Right hindlimb (tissue), 1 donor: ENCODE data around the gene LRATD1.

ENCODE experiments used
- DNase-seq: peaks from one replicate; pipeline ENCODE4 v3.0.0-alpha.2; 2018

The LRATD1 gene

DNA sequence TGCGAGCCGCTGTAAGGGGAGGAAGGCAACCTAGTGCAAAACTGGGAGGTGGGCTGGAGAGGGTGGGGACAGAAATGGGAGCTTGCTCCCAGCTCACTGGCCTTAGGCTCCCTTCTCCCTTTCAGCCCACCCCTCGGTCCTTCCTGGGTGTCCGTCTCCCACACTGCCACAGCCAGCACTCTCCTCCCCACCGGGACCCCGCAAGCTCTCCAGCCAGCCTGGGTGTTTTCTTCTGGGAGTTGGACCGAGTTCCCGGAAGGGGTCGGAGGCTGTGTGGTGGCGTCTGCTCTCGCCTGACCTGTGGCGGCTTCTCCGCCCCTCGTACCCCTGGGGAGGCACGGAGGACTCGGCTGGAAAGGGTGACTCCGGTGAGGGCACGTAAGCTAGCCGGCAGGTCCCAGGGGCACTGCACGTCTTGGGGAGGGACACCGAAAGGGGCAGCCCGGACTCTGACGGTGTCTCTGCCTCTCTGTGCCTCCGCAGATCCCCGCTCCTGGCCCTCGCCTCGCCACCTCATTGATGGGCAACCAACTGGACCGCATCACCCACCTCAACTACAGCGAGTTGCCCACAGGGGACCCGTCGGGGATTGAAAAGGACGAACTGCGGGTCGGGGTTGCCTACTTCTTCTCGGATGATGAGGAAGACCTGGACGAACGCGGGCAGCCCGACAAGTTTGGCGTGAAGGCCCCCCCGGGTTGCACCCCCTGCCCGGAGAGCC lies 1.1 kb downstream of the LRATD1 start:
- peak; percentile 31 for DNase-seq

DNA sequence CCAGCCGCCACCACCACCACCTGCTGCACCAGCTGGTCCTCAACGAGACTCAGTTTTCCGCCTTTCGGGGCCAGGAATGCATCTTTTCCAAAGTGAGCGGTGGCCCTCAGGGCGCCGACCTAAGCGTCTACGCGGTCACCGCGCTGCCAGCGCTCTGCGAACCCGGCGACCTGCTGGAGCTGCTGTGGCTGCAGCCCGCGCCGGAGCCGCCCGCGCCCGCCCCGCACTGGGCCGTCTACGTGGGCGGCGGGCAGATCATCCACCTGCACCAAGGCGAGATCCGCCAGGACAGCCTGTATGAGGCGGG lies 1.6 kb downstream of the LRATD1 start:
- DNase-seq: no peak

DNA sequence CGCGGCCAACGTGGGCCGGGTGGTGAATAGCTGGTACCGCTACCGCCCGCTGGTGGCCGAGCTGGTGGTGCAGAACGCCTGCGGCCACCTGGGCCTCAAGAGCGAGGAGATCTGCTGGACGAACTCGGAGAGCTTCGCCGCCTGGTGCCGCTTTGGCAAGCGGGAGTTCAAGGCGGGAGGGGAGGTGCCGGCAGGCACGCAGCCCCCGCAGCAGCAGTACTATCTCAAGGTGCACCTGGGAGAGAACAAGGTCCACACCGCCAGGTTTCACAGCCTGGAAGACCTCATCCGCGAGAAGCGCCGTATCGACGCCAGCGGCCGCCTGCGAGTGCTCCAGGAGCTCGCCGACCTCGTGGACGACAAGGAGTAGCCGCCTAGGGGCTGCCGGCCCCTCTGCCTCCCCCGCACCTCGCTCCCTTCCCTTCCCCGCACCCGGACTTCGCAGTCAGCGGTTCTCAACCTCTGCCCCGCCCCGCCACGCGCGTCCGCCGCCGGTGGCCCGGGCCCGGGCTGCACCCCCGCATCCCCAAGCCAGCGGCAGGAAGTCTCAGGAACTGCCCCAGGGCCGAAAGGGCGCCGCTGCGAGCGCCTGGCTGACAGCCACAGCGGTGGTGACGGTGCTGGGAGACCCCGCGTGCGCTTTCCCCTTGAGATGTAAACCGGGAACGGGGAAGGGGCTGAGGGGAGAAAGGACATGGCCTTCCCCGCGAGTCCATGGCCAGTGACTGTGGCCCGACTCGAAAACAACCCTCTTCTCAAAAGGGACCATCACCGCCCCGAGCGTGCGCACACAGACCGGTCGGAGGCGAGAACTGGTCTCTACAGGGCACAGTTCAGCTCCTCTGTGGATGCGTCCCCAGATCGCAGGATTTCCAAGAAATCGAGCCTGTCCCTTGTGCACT lies 2.2 kb downstream of the LRATD1 start:
- peak; percentile 80 for DNase-seq

DNA sequence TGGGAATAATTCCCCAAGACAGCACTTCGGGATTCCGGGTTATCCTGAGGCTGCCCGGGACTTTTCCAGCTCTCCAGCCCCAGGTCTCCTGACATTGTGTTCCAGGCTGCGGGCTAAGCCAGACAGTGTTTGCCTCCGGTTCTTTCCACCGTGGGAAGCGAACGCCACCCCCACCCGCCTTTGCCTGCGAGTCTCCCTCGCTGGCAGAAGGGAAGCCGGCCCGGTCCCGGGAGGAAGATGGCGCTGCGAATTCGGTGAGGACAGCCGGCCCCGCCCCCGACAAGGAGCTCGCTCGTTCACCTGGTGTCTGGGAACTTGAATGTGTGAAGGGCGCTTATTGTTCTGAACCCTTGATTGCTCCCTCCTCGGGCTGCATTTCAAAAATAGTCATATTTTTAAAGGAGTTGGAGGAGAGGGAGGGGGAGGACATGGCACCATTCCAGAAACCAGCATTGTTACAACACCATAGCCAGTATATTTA lies 2.9 kb downstream of the LRATD1 start:
- DNase-seq: peak; percentile 79

DNA sequence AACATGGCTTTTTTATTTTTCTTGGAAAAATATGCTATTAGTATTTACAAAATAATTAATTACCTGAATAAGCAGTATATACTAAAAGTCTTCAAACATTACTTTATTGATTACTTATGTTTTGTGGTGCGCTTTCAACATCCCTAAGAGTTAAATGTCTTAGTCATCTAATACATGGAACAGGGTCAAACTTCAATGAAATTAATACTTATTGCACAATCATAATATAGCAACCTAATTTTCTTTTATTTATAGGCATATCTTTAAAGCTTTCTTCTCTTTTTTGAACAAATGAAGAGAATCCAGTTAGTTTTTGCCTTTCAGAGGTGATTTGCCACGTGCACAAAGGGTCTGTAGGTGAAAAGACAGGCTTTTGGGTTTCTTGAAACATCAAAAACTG lies 6.0 kb downstream of the LRATD1 start:
- no peak for DNase-seq

DNA sequence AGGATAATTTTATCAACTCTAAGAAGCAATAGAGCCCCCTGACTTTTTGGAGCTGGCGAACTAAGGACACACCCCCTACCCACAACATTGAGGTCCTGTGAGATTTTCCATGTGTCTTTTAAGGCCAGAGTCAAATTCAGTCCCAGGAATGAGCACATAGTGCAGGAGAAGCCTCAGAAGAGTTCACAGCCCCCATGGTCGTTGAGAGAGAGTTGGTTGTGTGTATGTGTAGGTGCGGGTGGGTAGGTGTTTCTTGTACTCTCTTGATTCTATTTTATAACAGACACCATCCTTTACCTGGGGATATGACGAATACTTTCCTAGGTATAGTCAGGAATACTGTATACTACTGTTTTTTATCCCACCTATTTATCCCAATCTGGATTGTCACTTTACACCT lies 8.6 kb downstream of the LRATD1 start:
- no peak for DNase-seq

DNA sequence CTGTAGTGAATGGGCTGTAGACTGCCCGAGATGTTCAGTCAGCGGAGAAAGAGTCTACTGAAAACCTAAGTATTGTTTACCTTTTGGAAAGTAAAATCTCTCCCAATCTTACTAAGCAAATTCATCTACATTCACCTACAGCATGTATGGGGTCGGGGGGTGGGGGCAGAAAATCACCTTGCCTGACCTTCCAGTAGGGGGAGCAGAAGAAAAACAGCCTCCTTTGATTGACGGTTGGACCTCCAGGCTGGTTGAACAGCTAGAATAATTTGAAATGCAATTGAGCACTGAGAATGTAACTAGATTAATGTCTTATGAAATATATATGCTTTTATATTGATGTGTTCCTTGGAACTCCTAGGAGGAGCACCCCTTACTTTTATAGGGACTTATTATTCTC lies 10.0 kb downstream of the LRATD1 start:
- no peak for DNase-seq

DNA sequence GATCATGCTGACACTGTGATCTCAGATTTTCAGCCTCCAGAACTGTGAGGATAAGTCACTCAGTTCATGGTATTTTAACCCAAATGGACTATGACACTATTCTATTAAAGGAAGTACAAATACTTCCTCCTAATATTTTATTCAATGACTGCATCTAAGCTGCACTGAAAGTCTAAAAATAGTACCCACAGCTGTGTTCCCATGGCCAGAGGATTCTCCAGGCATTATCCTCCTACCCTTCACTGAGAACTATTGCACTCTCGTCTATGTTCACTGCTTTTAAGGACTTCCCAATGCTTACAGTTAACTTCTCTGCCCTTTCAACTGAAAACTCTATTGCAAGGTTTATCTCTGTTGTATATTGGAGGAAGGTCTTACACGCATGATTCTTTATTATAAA lies 15.2 kb downstream of the LRATD1 start:
- peak; percentile 39 for DNase-seq

DNA sequence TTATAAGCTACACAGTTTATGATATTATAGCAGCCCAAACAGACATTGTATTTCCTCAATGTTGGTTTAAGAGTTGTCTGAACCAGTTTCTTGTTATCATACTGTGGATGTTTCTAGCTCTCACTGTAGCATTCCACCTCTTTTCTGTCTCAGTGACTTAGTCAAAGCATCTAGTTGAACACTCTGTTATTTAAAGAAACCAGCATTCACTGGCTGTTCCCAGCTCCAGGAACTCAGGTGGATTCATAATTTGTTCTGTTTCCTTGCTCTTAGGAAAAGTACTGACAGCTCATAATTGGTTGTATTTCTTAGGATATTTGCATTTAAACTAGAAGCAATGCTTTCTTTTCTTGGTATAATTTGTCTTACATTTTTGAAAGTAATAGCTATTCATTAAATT lies 17.5 kb downstream of the LRATD1 start:
- no peak for DNase-seq

DNA sequence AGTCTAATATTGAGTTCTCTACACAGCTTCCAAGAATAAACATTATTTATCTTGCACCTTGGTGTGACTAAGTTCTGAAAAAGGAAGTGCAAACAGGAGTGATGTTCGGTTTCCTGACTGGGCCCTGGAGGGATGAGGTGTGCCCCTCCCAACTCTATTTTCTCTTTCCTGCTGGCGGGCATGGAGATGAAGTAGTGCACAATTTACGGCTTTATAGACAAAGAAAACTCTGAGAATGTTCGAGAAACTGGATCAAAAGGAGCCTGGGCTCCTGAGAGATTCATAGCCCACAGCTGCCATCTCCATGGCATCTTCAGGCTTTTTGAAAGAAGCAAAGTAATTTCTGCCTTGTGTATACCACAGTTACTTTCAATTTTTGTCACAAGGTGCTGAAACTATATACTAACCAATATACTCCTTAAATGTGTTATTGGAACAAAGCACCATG lies 22.3 kb downstream of the LRATD1 start:
- no peak for DNase-seq

DNA sequence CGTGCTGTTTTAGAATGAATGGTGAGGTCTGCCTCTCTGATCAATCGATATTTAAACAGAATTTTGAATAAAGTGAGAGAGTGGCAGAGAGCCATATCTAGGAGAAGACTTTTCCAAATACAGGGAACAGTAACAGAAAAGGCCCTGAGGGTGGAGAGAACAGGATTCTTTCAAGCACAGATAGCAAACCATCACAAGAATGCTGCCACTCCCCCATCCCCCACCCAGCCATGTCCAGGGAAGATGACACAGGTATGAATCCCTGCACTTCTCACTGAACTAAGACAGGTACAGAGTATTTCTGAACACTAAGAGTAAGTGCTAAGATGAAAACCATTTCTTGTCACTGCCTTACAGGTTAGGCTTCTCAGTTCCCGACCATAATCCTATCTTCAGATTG lies 23.6 kb downstream of the LRATD1 start:
- no peak for DNase-seq

DNA sequence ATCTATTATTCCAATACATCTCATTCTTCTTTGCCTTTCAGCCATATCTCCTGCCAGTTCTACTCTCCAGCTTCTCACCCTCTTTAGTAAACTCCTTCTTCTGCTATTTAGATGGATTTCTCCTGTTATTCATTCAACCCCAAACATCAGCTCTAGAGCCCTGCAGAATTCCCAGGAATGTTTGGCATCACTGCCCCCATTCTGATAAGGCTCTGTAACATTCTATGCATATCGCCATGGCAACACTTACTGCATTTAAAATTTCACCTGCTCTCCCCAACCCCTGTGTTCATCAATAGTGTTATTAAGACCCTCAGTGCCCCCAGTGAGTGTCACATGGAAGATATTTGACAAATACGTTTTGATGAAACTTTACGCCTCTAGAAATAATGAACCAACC lies 28.6 kb downstream of the LRATD1 start:
- DNase-seq: no peak

DNA sequence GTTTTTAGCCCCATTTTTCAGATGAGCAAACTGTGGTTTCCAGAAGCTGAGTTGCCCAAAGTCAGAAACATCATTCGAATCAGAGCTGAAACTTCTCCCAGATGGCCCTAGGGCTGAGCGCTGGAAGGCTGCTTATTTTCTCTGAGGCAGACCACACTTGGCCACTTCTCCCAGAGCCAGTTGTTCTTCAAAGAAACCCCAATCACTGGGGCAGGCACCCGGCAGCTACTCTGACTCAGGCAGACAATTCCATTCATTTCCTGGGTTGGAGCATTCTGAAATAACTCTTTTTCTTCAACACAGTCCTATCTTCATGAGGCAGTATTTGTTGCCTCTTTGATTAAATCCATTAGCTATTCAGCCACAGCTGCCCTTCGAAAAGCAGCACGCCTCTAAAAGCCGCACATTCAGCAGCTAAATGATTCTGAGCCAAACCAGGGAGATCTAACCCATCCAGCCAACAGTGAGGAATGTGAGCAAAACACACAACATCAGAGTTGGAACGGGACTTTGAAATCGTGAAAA lies 40.9 kb downstream of the LRATD1 start:
- no peak for DNase-seq

DNA sequence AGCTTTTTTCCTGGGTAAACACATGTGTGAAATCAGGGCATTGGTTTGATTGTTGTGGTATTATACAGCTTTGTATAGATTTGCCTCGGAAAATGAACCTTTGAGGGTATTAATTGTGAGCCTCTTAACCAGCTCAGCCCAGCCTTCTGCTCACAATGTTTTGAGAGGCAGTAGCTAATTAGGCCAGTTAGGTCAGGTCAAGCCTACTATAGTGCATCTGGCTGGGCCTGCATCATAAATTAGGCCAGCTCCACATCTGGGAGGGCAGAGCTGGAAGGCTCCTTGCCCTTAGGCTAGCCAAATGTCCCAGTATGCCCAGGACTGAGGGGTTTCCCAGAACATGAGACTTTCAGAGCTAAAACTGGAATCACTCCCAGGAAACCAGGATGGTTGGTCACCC lies 43.0 kb downstream of the LRATD1 start:
- no peak for DNase-seq

DNA sequence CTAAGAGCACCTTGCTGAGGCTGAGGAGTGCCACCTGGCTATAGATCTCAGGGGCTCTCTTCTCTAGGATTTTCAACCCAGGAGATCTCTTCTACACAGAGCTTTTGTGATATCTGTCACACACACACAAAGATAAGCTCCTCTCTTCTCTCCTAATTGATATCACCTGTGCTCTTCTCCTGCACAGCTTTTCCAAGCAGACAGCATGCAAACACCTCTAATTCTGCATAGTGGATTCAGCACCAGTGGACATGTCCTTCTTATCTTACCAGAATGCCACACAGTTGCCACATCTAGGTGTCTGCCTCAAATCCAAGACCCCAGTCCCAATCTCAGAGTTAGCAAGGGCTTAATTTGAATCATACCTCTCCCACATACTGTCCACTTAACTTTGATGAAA lies 43.9 kb downstream of the LRATD1 start:
- DNase-seq: no peak

DNA sequence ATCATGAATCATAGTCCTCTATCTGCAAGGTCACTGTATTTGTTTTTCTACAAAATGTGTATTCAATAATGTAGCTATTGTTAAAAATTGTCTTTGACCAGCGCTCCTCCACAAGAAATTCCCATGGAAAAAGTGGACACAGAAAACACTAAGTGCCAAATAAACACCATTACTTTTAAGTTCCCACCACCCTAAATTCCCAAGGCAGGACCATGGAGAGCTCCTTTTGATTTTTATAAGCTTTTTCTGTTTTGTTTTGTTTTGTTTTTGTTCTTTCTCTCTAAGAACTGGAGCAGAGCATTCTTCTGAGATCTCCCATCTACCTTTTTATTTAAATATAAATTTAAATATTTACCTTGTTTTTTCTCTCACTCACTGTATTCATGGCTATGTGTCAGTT lies 44.5 kb downstream of the LRATD1 start:
- no peak for DNase-seq

DNA sequence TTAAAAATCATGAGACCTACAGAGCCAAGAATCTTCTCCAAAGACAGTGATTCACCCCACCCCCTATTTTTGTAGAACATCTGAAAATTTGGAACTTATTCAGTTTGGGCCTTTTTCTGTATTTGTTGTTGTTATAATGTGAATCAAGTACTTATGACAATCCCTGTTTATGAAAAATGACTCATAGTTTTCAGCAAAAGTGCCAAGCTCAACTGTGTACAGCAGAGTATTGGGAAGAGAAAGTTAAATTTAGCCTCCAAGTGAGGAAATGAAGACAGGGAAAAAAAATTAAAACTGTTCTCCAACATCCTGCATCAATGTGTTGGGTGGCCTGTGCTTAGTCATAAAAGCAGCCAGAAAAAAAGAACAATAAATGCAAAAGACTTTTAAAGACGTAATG lies 46.2 kb downstream of the LRATD1 start:
- no peak for DNase-seq

DNA sequence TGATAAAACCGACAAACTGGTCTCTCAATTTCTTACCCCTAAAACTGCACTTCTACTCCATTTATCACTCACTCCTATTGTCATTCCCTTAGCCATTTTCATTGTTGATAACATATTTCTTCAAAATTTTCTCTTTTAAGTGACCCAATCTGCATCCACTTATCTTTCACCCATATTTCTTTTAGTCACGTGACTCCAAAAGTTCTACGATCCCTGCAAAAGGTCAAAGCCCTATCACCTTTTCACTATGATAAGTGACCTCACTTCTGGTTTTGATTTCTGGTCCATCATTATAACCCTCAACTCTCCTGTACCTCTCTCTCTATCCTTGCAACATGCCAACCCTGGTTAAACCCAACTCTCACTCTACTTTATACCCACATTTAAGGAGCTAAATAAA lies 49.1 kb downstream of the LRATD1 start:
- DNase-seq: no peak
